WTC11 (cell line): ENCODE data around the gene RBP3. TPM values are rescaled to one million over a fixed set of nuclear protein-coding genes. Genes with fewer than 3 reads are reported as not detected.

ENCODE experiments used
- ATAC-seq: fragments of 200-7000 bp; cut with Tn5 transposase; 2 replicates; pipeline ENCODE4 v1.10.0; 2021; ENCODE audit warnings: mild to moderate bottlenecking, moderate library complexity
- CTCF ChIA-PET: fragments of 300-600 bp; sonication (Branson Sonifier 250); formaldehyde crosslinking; loops from one replicate; lab custom pipeline; 2021; ENCODE audit warnings: antibody characterized with exemption; lab: Charles Lee
- POLR2A ChIA-PET: fragments of 350-600 bp; sonication (Branson Sonifier 250); formaldehyde crosslinking; loops from one replicate; lab custom pipeline; 2021; ENCODE audit warnings: antibody characterized with exemption; lab: Charles Lee
- DNase-seq: peaks from one replicate; pipeline ENCODE4 v3.0.0; 2021; ENCODE audit warnings: low spot score
- H3K27ac Mint-ChIP-seq: 2 replicates; pipeline ENCODE4 v1.8.0; 2021; ENCODE audit warnings: mixed read lengths
- H3K27me3 Mint-ChIP-seq: 2 replicates; pipeline ENCODE4 v1.8.0; 2021; ENCODE audit warnings: low read depth, mild to moderate bottlenecking, moderate library complexity, mixed read lengths
- H3K36me3 Mint-ChIP-seq: 2 replicates; pipeline ENCODE4 v1.8.0; 2021; ENCODE audit warnings: mixed read lengths
- H3K4me1 Mint-ChIP-seq: 2 replicates; pipeline ENCODE4 v1.8.0; 2022; ENCODE audit warnings: mixed read lengths
- H3K4me3 Mint-ChIP-seq: 2 replicates; pipeline ENCODE4 v1.8.0; 2021; ENCODE audit warnings: mild to moderate bottlenecking, moderate library complexity, mixed read lengths
- H3K9me3 Mint-ChIP-seq: 2 replicates; pipeline ENCODE4 v1.8.0; 2021; ENCODE audit warnings: mixed read lengths
- ATF1 ChIP-seq: sonication (generic); formaldehyde crosslinking; IDR thresholded peaks from 2 replicates; pipeline ENCODE4 v1.8.1; 2023; ENCODE audit warnings: mild to moderate bottlenecking, moderate library complexity, missing genetic modification reagents
- CREM ChIP-seq: sonication (generic); formaldehyde crosslinking; IDR thresholded peaks from 2 replicates; pipeline ENCODE4 v1.8.1; 2022; ENCODE audit warnings: mild to moderate bottlenecking, missing genetic modification reagents, moderate library complexity
- ESRRA ChIP-seq: sonication (generic); formaldehyde crosslinking; IDR thresholded peaks from 2 replicates; pipeline ENCODE4 v1.8.1; 2022; ENCODE audit warnings: mild to moderate bottlenecking, missing genetic modification reagents, borderline replicate concordance
- KAT7 ChIP-seq: sonication (generic); formaldehyde crosslinking; IDR thresholded peaks from 2 replicates; pipeline ENCODE4 v1.8.1; 2023; ENCODE audit warnings: missing genetic modification reagents, mild to moderate bottlenecking, borderline replicate concordance
- MYBL2 ChIP-seq: sonication (generic); formaldehyde crosslinking; IDR thresholded peaks from 2 replicates; pipeline ENCODE4 v1.8.1; 2023; ENCODE audit warnings: mild to moderate bottlenecking, moderate library complexity, missing genetic modification reagents
- NFYB ChIP-seq: sonication (generic); formaldehyde crosslinking; conservative IDR thresholded peaks from 2 replicates; pipeline ENCODE4 v1.8.0; 2022; ENCODE audit warnings: low read depth, missing genetic modification reagents
- NR1H2 ChIP-seq: sonication (generic); formaldehyde crosslinking; IDR thresholded peaks from 2 replicates; pipeline ENCODE4 v1.9.0; 2021; ENCODE audit warnings: mild to moderate bottlenecking, moderate library complexity, missing genetic modification reagents
- SMAD4 ChIP-seq: sonication (generic); formaldehyde crosslinking; IDR thresholded peaks from 2 replicates; pipeline ENCODE4 v1.8.0; 2022; ENCODE audit warnings: mild to moderate bottlenecking, missing genetic modification reagents
- SOX15 ChIP-seq: fragments of 250-450 bp; sonication (Bioruptor Pico); IDR thresholded peaks from 2 replicates; pipeline ENCODE4 v1.9.0; 2021; ENCODE audit warnings: mild to moderate bottlenecking
- ZMAT4 ChIP-seq: fragments of 250-450 bp; sonication (Bioruptor Pico); IDR thresholded peaks from 2 replicates; pipeline ENCODE4 v1.9.0; 2021; ENCODE audit warnings: mild to moderate bottlenecking
- ZNF416 ChIP-seq: fragments of 250-450 bp; sonication (Bioruptor Pico); IDR thresholded peaks from 2 replicates; pipeline ENCODE4 v1.9.0; 2021; ENCODE audit warnings: mild to moderate bottlenecking, inconsistent platforms
- total RNA-seq: library from RNA; stranded (reverse); gene quantifications from 3 replicates; pipeline ENCODE4 v1.2.3, GENCODE V29; 2021
- TF ChIP-seq, protein P1 (sequence below): sonication (generic); formaldehyde crosslinking; IDR thresholded peaks from 2 replicates; pipeline ENCODE4 v1.8.1; 2023; ENCODE audit warnings: mild to moderate bottlenecking, missing genetic modification reagents
- TF ChIP-seq, protein P2 (sequence below): sonication (generic); formaldehyde crosslinking; IDR thresholded peaks from 2 replicates; pipeline ENCODE4 v1.8.1; 2023; ENCODE audit warnings: mild to moderate bottlenecking, missing genetic modification reagents
- TF ChIP-seq, protein P3 (sequence below): sonication (generic); formaldehyde crosslinking; IDR thresholded peaks from 2 replicates; pipeline ENCODE4 v1.8.0; 2022; ENCODE audit warnings: mild to moderate bottlenecking, missing genetic modification reagents
- TF ChIP-seq, protein P4 (sequence below): fragments of 250-450 bp; sonication (Bioruptor Pico); IDR thresholded peaks from 2 replicates; pipeline ENCODE4 v1.9.0; 2021; ENCODE audit warnings: mild to moderate bottlenecking, borderline replicate concordance
- TF ChIP-seq, protein P5 (sequence below): sonication (generic); formaldehyde crosslinking; IDR thresholded peaks from 2 replicates; pipeline ENCODE4 v1.8.0; 2022; ENCODE audit warnings: mild to moderate bottlenecking, missing genetic modification reagents

RBP3 gene
- total RNA-seq, 1 experiment from 2014 or later: not detected

- TF ChIP-seq, protein P1, sequence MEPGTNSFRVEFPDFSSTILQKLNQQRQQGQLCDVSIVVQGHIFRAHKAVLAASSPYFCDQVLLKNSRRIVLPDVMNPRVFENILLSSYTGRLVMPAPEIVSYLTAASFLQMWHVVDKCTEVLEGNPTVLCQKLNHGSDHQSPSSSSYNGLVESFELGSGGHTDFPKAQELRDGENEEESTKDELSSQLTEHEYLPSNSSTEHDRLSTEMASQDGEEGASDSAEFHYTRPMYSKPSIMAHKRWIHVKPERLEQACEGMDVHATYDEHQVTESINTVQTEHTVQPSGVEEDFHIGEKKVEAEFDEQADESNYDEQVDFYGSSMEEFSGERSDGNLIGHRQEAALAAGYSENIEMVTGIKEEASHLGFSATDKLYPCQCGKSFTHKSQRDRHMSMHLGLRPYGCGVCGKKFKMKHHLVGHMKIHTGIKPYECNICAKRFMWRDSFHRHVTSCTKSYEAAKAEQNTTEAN (CRISPR knock-in tag): no peak
Measured at GRCh38 chr10:47330366-47330765, 17.8 kb upstream of the RBP3 start (continued).

DNA sequence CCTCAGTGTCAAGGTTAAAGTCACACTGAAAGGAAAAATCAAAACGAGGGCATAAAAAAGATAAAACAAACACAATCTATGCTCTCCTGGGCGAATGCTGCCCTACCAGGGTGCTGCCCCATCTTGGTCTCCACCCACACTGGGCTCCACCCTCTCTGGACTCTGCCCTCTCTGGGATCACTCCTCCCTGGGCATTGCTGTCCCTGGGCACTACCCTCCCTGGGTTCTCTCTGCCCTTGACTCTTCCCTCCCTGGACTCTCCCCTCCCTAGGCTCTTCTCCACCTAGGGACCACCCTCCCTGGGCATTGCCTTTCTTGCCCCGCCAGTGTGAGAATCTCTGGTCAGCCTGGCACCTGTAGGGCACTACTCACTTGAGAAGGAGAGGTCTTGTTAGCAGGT is 17.4 kb upstream of the RBP3 start:
- POLR2A ChIA-PET: no interaction called here
- Mint-ChIP-seq H3K36me3 (no peaks in the 10 kb centered on the region), H3K4me3 (no peak overlapping the region), H3K4me1 (no peaks in the 10 kb centered on the region), H3K9me3 (peaks cover 17% of the 10 kb centered on the region), H3K27ac (no peak overlapping the region), H3K27me3 (no peaks in the 10 kb centered on the region)
- no peak for DNase-seq
- CTCF ChIA-PET: interaction anchor here (1.9 kb wide), 1 partner anchor 10 kb away, joined by 9 read pairs; no protein-coding TSS in a partner anchor
- TF ChIP-seq, protein P2, sequence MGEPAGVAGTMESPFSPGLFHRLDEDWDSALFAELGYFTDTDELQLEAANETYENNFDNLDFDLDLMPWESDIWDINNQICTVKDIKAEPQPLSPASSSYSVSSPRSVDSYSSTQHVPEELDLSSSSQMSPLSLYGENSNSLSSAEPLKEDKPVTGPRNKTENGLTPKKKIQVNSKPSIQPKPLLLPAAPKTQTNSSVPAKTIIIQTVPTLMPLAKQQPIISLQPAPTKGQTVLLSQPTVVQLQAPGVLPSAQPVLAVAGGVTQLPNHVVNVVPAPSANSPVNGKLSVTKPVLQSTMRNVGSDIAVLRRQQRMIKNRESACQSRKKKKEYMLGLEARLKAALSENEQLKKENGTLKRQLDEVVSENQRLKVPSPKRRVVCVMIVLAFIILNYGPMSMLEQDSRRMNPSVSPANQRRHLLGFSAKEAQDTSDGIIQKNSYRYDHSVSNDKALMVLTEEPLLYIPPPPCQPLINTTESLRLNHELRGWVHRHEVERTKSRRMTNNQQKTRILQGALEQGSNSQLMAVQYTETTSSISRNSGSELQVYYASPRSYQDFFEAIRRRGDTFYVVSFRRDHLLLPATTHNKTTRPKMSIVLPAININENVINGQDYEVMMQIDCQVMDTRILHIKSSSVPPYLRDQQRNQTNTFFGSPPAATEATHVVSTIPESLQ (CRISPR knock-in tag): no peak
- TF ChIP-seq SOX15 (no peak), NR1H2 (CRISPR knock-in tag) (no peak)
- ATAC-seq: no peak

- no peak for DNase-seq
- Mint-ChIP-seq H3K4me3 (no peak overlapping the region), H3K9me3 (peaks cover 17% of the 10 kb centered on the region), H3K36me3 (no peaks in the 10 kb centered on the region), H3K4me1 (no peaks in the 10 kb centered on the region), H3K27me3 (no peaks in the 10 kb centered on the region), H3K27ac (no peak overlapping the region)
- ChIA-PET CTCF (interaction anchor here (1.0 to 2.7 kb wide), 3 partner anchors 9 to 307 kb away, joined by 3 to 9 read pairs (median 8); no protein-coding TSS in a partner anchor), POLR2A (no interaction called here)
- TF ChIP-seq ESRRA (CRISPR knock-in tag) (no peak), ZMAT4 (CRISPR knock-in tag) (no peak), NFYB (no peak), NR1H2 (CRISPR knock-in tag) (no peak), ATF1 (no peak), KAT7 (CRISPR knock-in tag) (no peak), SMAD4 (CRISPR knock-in tag) (no peak), MYBL2 (CRISPR knock-in tag) (no peak), ZNF416 (CRISPR knock-in tag) (no peak), CREM (CRISPR knock-in tag) (no peak)
- TF ChIP-seq, protein P3, sequence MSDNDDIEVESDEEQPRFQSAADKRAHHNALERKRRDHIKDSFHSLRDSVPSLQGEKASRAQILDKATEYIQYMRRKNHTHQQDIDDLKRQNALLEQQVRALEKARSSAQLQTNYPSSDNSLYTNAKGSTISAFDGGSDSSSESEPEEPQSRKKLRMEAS: no peak
- TF ChIP-seq, protein P4, sequence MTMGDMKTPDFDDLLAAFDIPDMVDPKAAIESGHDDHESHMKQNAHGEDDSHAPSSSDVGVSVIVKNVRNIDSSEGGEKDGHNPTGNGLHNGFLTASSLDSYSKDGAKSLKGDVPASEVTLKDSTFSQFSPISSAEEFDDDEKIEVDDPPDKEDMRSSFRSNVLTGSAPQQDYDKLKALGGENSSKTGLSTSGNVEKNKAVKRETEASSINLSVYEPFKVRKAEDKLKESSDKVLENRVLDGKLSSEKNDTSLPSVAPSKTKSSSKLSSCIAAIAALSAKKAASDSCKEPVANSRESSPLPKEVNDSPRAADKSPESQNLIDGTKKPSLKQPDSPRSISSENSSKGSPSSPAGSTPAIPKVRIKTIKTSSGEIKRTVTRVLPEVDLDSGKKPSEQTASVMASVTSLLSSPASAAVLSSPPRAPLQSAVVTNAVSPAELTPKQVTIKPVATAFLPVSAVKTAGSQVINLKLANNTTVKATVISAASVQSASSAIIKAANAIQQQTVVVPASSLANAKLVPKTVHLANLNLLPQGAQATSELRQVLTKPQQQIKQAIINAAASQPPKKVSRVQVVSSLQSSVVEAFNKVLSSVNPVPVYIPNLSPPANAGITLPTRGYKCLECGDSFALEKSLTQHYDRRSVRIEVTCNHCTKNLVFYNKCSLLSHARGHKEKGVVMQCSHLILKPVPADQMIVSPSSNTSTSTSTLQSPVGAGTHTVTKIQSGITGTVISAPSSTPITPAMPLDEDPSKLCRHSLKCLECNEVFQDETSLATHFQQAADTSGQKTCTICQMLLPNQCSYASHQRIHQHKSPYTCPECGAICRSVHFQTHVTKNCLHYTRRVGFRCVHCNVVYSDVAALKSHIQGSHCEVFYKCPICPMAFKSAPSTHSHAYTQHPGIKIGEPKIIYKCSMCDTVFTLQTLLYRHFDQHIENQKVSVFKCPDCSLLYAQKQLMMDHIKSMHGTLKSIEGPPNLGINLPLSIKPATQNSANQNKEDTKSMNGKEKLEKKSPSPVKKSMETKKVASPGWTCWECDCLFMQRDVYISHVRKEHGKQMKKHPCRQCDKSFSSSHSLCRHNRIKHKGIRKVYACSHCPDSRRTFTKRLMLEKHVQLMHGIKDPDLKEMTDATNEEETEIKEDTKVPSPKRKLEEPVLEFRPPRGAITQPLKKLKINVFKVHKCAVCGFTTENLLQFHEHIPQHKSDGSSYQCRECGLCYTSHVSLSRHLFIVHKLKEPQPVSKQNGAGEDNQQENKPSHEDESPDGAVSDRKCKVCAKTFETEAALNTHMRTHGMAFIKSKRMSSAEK (CRISPR knock-in tag): no peak
- TF ChIP-seq, protein P5, sequence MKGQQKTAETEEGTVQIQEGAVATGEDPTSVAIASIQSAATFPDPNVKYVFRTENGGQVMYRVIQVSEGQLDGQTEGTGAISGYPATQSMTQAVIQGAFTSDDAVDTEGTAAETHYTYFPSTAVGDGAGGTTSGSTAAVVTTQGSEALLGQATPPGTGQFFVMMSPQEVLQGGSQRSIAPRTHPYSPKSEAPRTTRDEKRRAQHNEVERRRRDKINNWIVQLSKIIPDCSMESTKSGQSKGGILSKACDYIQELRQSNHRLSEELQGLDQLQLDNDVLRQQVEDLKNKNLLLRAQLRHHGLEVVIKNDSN (CRISPR knock-in tag): no peak
- no peak for ATAC-seq
Measured at GRCh38 chr10:47331491-47331890, 16.7 kb upstream of the RBP3 start.
